ENCODE data around the gene STIM1.
A peak's percentile ranks its signal among the peaks of the same experiment; 100 is the strongest.

STIM1 gene

GRCh38 chr11:3876613-3877012 lies 21.1 kb downstream of the STIM1 start:
- H3F3A ChIP-seq (ENCODE audit: control insufficient read depth, insufficient read depth): peaks cover 11% of the 10 kb centered on the region
- H3K9me3 ChIP-seq (ENCODE audit: control insufficient read depth, insufficient read depth, low read length): no peaks in the 10 kb centered on the region
- peaks cover 36% of the 10 kb centered on the region for H3K79me2 ChIP-seq (ENCODE audit: control insufficient read depth, low read length)
- no peak overlapping the region for H3K4me3 ChIP-seq (ENCODE audit: low read length)
- no peak overlapping the region for H3K4me2 ChIP-seq (ENCODE audit: low read length)
- 0 out of 2 replicates have a peak, but pooled peaks cover 12% of the 10 kb centered on the region for H4K20me1 ChIP-seq (ENCODE audit: control insufficient read depth, insufficient read depth, low read depth, low read length)
- H3K4me1 ChIP-seq (ENCODE audit: control insufficient read depth, low read length): peaks cover 62% of the 10 kb centered on the region
- H3K27me3 ChIP-seq (ENCODE audit: control insufficient read depth, low read length): no peaks in the 10 kb centered on the region
- no peaks in the 10 kb centered on the region for H3K36me3 ChIP-seq (ENCODE audit: control insufficient read depth, low read length)
- no peaks in the 10 kb centered on the region for H3K9me2 ChIP-seq (replicated peaks; ENCODE audit: control insufficient read depth, low read length)
- TF ChIP-seq CTCF (IDR thresholded peaks at IDR 0.05; ENCODE audit: low read depth, low read length, poor library complexity, severe bottlenecking) (no peak), EZH2phosphoT487 (IDR thresholded peaks at IDR 0.05; ENCODE audit: borderline replicate concordance, low read length) (no peak)
- H3K27ac ChIP-seq (ENCODE audit: low read depth, low read length): no peak overlapping the region

GRCh38 chr11:3877364-3878257 lies 22.1 kb downstream of the STIM1 start:
- TF ChIP-seq CTCF (IDR thresholded peaks at IDR 0.05; ENCODE audit: low read depth, low read length, poor library complexity, severe bottlenecking) (no peak), EZH2phosphoT487 (IDR thresholded peaks at IDR 0.05; ENCODE audit: borderline replicate concordance, low read length) (no peak)
- H3K9me2 ChIP-seq (replicated peaks; ENCODE audit: control insufficient read depth, low read length): no peaks in the 10 kb centered on the region
- no peaks in the 10 kb centered on the region for H3K9me3 ChIP-seq (ENCODE audit: control insufficient read depth, insufficient read depth, low read length)
- no peak overlapping the region for H3K27ac ChIP-seq (ENCODE audit: low read depth, low read length)
- H3K36me3 ChIP-seq (ENCODE audit: control insufficient read depth, low read length): no peaks in the 10 kb centered on the region
- peaks cover 14% of the 10 kb centered on the region for H3F3A ChIP-seq (ENCODE audit: control insufficient read depth, insufficient read depth)
- H3K4me3 ChIP-seq (ENCODE audit: low read length): no peak overlapping the region
- H3K4me2 ChIP-seq (ENCODE audit: low read length): peak overlapping the region; percentile 21
- peaks cover 43% of the 10 kb centered on the region for H3K79me2 ChIP-seq (ENCODE audit: control insufficient read depth, low read length)
- H4K20me1 ChIP-seq (ENCODE audit: control insufficient read depth, insufficient read depth, low read depth, low read length): 0 out of 2 replicates have a peak, but pooled peaks cover 12% of the 10 kb centered on the region
- H3K27me3 ChIP-seq (ENCODE audit: control insufficient read depth, low read length): no peaks in the 10 kb centered on the region
- H3K4me1 ChIP-seq (ENCODE audit: control insufficient read depth, low read length): peaks cover 64% of the 10 kb centered on the region

- peaks cover 47% of the 10 kb centered on the region for H3K79me2 ChIP-seq (ENCODE audit: control insufficient read depth, low read length)
- no peaks in the 10 kb centered on the region for H3K27me3 ChIP-seq (ENCODE audit: control insufficient read depth, low read length)
- no peak overlapping the region for H3K27ac ChIP-seq (ENCODE audit: low read depth, low read length)
- no peak overlapping the region for H3K4me3 ChIP-seq (ENCODE audit: low read length)
- peak overlapping the region; percentile 21; the same call in 1 of the 2 replicates for H3K4me2 ChIP-seq (ENCODE audit: low read length)
- H3K4me1 ChIP-seq (ENCODE audit: control insufficient read depth, low read length): peaks cover 64% of the 10 kb centered on the region
- H4K20me1 ChIP-seq (ENCODE audit: control insufficient read depth, insufficient read depth, low read depth, low read length): 0 out of 2 replicates have a peak, but pooled peaks cover 12% of the 10 kb centered on the region
- no peaks in the 10 kb centered on the region for H3K9me3 ChIP-seq (ENCODE audit: control insufficient read depth, insufficient read depth, low read length)
- TF ChIP-seq EZH2phosphoT487 (IDR thresholded peaks at IDR 0.05; ENCODE audit: borderline replicate concordance, low read length) (no peak), CTCF (IDR thresholded peaks at IDR 0.05; ENCODE audit: low read depth, low read length, poor library complexity, severe bottlenecking) (no peak)
- no peaks in the 10 kb centered on the region for H3K36me3 ChIP-seq (ENCODE audit: control insufficient read depth, low read length)
- no peaks in the 10 kb centered on the region for H3K9me2 ChIP-seq (replicated peaks; ENCODE audit: control insufficient read depth, low read length)
- peaks cover 14% of the 10 kb centered on the region for H3F3A ChIP-seq (ENCODE audit: control insufficient read depth, insufficient read depth)
These were observed 22.8 kb downstream of the STIM1 start for GRCh38 chr11:3878258-3878584.
